Hepatocyte (in vitro differentiated cells): Measurements from ENCODE around the gene LMCD1. TPM values are rescaled to one million over a fixed set of nuclear protein-coding genes. Genes with fewer than 3 reads are reported as not detected.

Source experiments
- DNase-seq: peaks from one replicate; pipeline ENCODE4 v3.0.0-alpha.2; 2016; ENCODE audit warnings: low spot score
- H2AFZ ChIP-seq: fragments of 200-600 bp; sonication (generic); 2 replicates; pipeline ENCODE4 v1.6.0; 2016; ENCODE audit warnings: antibody characterized with exemption, mild to moderate bottlenecking
- H3K27ac ChIP-seq: fragments of 200-600 bp; sonication (generic); 2 replicates; pipeline ENCODE4 v1.5.1; 2016; ENCODE audit warnings: mild to moderate bottlenecking
- H3K27me3 ChIP-seq: fragments of 200-600 bp; sonication (generic); 2 replicates; pipeline ENCODE4 v1.6.1; 2016
- H3K36me3 ChIP-seq: fragments of 200-600 bp; sonication (generic); replicated peaks from 2 replicates; pipeline ENCODE4 v1.5.1; 2016; ENCODE audit warnings: low read depth; ENCODE audit not compliant: insufficient read depth
- H3K4me1 ChIP-seq: fragments of 200-600 bp; sonication (generic); 2 replicates; pipeline ENCODE4 v1.5.1; 2016; ENCODE audit warnings: mild to moderate bottlenecking, moderate library complexity; ENCODE audit not compliant: insufficient read depth
- H3K4me2 ChIP-seq: fragments of 200-600 bp; sonication (generic); 2 replicates; pipeline ENCODE4 v1.6.0; 2016
- H3K4me3 ChIP-seq: fragments of 200-600 bp; sonication (generic); 2 replicates; pipeline ENCODE4 v1.5.1; 2016; ENCODE audit warnings: mild to moderate bottlenecking
- H3K79me2 ChIP-seq: fragments of 200-600 bp; sonication (generic); 2 replicates; pipeline ENCODE4 v1.6.0; 2017; ENCODE audit warnings: mild to moderate bottlenecking
- H3K9me2 ChIP-seq: fragments of 200-600 bp; sonication (generic); replicated peaks from 2 replicates; pipeline ENCODE4 v1.6.0; 2017; ENCODE audit warnings: mild to moderate bottlenecking; ENCODE audit not compliant: insufficient read depth
- H3K9me3 ChIP-seq: fragments of 200-600 bp; sonication (generic); 2 replicates; pipeline ENCODE4 v1.5.1; 2016; ENCODE audit warnings: low read depth, mild to moderate bottlenecking
- H4K20me1 ChIP-seq: fragments of 200-600 bp; sonication (generic); 2 replicates; pipeline ENCODE4 v1.6.0; 2016; ENCODE audit warnings: mild to moderate bottlenecking; ENCODE audit not compliant: insufficient read depth, poor library complexity, severe bottlenecking
- CTCF ChIP-seq: fragments of 200-600 bp; sonication (generic); IDR thresholded peaks from 2 replicates; pipeline ENCODE4 v1.5.1; 2016; ENCODE audit warnings: antibody characterized with exemption, mild to moderate bottlenecking; ENCODE audit not compliant: poor library complexity
- EZH2 ChIP-seq: fragments of 200-600 bp; sonication (generic); IDR thresholded peaks from 2 replicates; pipeline ENCODE4 v1.6.1; 2016; ENCODE audit warnings: antibody characterized with exemption, mild to moderate bottlenecking, borderline replicate concordance
- EZH2phosphoT487 ChIP-seq: fragments of 200-600 bp; sonication (generic); IDR thresholded peaks from one replicate; pipeline ENCODE4 v1.6.1; 2018; ENCODE audit warnings: antibody characterized with exemption, mild to moderate bottlenecking, low read depth, moderate library complexity; ENCODE audit not compliant: unreplicated experiment, severe bottlenecking
- WGBS: methylation state at CpG from one replicate; pipeline ENCODE4 v1.1.6; 2016; ENCODE audit warnings: low lambda C conversion rate; ENCODE audit errors: missing lambda C conversion rate; 5-methylcytosine and 5-hydroxymethylcytosine counted together
- polyA plus RNA-seq: library from polyadenylated mRNA; unstranded; fragments of >200 nt; fragmentation: Nextera tagmentation; extraction: Ambion mirVana; gene quantifications from 2 replicates; pipeline ENCODE4 v1.2.1, GENCODE V29; 2016
- total RNA-seq: library from RNA; depleted of rRNA; stranded (reverse); fragments of >200 nt; gene quantifications from 2 replicates; pipeline ENCODE4 v1.2.3, GENCODE V29; 2014

Gene LMCD1
- total and polyA plus RNA-seq, 2 experiments from 2014 or later = 195 to 347 TPM

DNA sequence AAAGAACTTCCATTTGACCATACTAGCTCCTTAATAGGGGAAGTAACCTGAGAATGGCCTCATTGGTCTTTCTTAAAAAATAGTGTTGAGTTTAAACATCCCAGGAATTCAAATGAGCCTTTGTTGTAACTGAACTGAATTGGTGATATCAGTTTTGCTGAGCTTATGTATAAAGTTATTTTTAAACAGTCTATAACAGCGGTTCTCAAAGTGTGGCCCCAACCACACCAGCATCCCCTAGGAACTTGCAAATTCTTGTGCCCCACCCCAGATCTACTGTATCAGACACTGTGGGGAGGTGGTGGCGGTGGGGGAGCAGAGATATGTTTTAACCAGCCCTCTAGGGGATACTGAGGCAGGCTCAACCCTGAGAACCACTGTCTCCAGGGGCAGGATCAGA lies 57.0 kb downstream of the LMCD1 start:
- no peak for DNase-seq
- Histone ChIP-seq H3K9me2 (no peaks in the 10 kb centered on the region), H4K20me1 (no peaks in the 10 kb centered on the region), H2AFZ (no peak overlapping the region), H3K36me3 (no peaks in the 10 kb centered on the region), H3K4me1 (peaks cover 30% of the 10 kb centered on the region), H3K4me3 (no peak overlapping the region), H3K9me3 (no peaks in the 10 kb centered on the region), H3K4me2 (no peak overlapping the region), H3K27ac (no peak overlapping the region), H3K27me3 (no peaks in the 10 kb centered on the region), H3K79me2 (no peaks in the 10 kb centered on the region)
- 95% methylated on average over 2 of the region's 2 CpGs for WGBS
- TF ChIP-seq EZH2 = no peak
- TF ChIP-seq CTCF = no peak
- TF ChIP-seq EZH2phosphoT487 = no peak

DNA sequence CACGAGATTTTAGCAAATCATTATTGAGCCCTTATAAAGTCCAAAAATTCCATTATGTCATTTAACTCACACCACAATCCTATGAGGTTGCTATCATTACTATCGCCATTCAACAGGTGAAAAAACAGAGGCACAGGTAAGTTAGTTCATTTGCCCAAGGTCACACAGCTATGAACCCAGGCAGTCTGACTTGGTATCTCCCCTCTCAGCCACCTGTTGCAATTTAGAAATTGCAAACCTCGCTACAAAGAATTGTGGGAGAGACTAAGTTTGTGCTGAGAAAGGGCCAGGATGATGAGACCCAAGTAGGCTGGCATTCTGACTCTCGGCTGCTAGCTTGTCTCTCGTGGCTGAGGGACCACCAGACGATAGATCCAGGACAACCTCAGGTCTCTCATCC lies 57.7 kb downstream of the LMCD1 start:
- no peak for DNase-seq
- no peaks in the 10 kb centered on the region for H3K36me3 ChIP-seq
- TF ChIP-seq EZH2phosphoT487 (no peak), CTCF (no peak), EZH2 (no peak)
- 96% methylated on average over 6 of the region's 6 CpGs for WGBS
- H2AFZ ChIP-seq = no peak overlapping the region
- no peak overlapping the region for H3K4me3 ChIP-seq
- H3K4me2 ChIP-seq = no peak overlapping the region
- H3K9me3 ChIP-seq = no peaks in the 10 kb centered on the region
- H3K4me1 ChIP-seq = peaks cover 28% of the 10 kb centered on the region
- H3K79me2 ChIP-seq = no peaks in the 10 kb centered on the region
- H3K27ac ChIP-seq = no peak overlapping the region
- H3K27me3 ChIP-seq = no peaks in the 10 kb centered on the region
- no peaks in the 10 kb centered on the region for H3K9me2 ChIP-seq
- H4K20me1 ChIP-seq = no peaks in the 10 kb centered on the region

DNA sequence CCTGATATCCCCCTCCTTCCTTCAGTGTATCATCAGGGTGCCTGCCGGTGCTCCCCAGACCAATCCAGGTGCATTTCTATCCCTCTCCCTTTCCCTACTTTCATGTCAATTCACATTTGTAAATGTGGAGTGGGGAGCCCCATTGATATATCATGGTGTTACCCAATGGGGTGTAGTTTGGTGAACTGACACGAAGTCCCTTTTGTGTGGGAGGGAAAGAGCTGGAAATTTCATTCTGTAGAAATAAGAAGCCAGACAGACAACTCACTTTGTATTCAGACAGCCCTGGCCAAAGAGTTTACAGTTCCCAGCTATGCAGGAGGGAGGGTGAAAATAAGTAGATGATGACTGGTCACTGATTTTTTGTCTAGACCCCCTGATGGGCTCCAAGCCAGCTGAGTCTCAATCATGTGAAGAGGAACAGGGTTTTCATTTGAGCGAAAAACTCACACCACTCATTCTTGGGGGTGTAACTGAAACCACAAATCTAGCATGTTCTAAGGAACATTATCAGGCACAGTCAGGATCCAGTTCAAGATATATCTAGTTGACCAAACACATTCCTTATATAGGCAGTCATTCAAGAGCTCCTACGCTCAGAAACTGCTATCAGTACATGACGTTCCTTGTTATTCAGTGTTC lies 58.9 kb downstream of the LMCD1 start:
- Histone ChIP-seq H3K27ac (peak overlapping the region; percentile 83), H3K36me3 (no peaks in the 10 kb centered on the region), H3K79me2 (no peaks in the 10 kb centered on the region), H3K4me1 (peaks cover 17% of the 10 kb centered on the region), H4K20me1 (no peaks in the 10 kb centered on the region), H3K9me3 (no peaks in the 10 kb centered on the region), H2AFZ (no peak overlapping the region), H3K9me2 (no peaks in the 10 kb centered on the region), H3K27me3 (no peaks in the 10 kb centered on the region), H3K4me3 (no peak overlapping the region), H3K4me2 (no peak overlapping the region)
- peak; percentile 47 for DNase-seq
- TF ChIP-seq EZH2 (no peak), EZH2phosphoT487 (no peak), CTCF (no peak)
- 80% methylated on average over 5 of the region's 5 CpGs for WGBS
